Stromal cell of bone marrow (primary cell): ENCODE data around the gene AQP12B.

Source experiments
- DNase-seq: peaks from one replicate; pipeline ENCODE4 v3.0.0-alpha.2; 2012; ENCODE audit warnings: low read depth

Gene AQP12B

GRCh38 chr2:240647503-240648154, 35.1 kb downstream of the AQP12B start:
- no peak for DNase-seq

- DNase-seq = no peak
These were observed 35.7 kb downstream of the AQP12B start for GRCh38 chr2:240646900-240647502.

- no peak for DNase-seq
These were observed 36.3 kb downstream of the AQP12B start for GRCh38 chr2:240646176-240646899.

GRCh38 chr2:240645801-240646175, 36.9 kb downstream of the AQP12B start:
- DNase-seq = no peak

GRCh38 chr2:240645346-240645745, 37.3 kb downstream of the AQP12B start:
- DNase-seq = no peak

- DNase-seq = no peak
These were observed 37.8 kb downstream of the AQP12B start for GRCh38 chr2:240644859-240645301.

- DNase-seq = no peak
These were observed 38.5 kb downstream of the AQP12B start for GRCh38 chr2:240644171-240644651.

GRCh38 chr2:240643811-240644150, 38.9 kb downstream of the AQP12B start:
- DNase-seq = no peak

GRCh38 chr2:240643093-240643810, 39.4 kb downstream of the AQP12B start:
- DNase-seq = no peak

- DNase-seq = no peak
These were observed 39.9 kb downstream of the AQP12B start for GRCh38 chr2:240642806-240643092.

GRCh38 chr2:240642061-240642805, 40.5 kb downstream of the AQP12B start:
- DNase-seq = no peak

- no peak for DNase-seq
These were observed 41.7 kb downstream of the AQP12B start for GRCh38 chr2:240640939-240641338.

- DNase-seq = no peak
These were observed 43.1 kb downstream of the AQP12B start for GRCh38 chr2:240639566-240639965.

- DNase-seq = no peak
These were observed 44.0 kb downstream of the AQP12B start for GRCh38 chr2:240638512-240639160.

GRCh38 chr2:240637901-240638345, 44.8 kb downstream of the AQP12B start:
- no peak for DNase-seq

GRCh38 chr2:240637116-240637900, 45.4 kb downstream of the AQP12B start:
- DNase-seq = no peak

GRCh38 chr2:240636563-240637115, 46.0 kb downstream of the AQP12B start:
- DNase-seq = no peak

- DNase-seq = no peak
These were observed 46.6 kb downstream of the AQP12B start for GRCh38 chr2:240635998-240636547.

GRCh38 chr2:240635121-240635997, 47.3 kb downstream of the AQP12B start:
- DNase-seq = no peak
